ENCODE data around the gene GATA1.

GRCh38 chrX:48826135-48826875 is 39.9 kb downstream of the GATA1 start, which contains the start of gene ERAS:
- TF ChIP-seq EZH2phosphoT487 (IDR thresholded peaks at IDR 0.05; ENCODE audit: borderline replicate concordance) (no peak), ZFX (IDR thresholded peaks at IDR 0.05) (no peak), EZH2 (IDR thresholded peaks at IDR 0.05) (no peak), POLR2A (IDR thresholded peaks at IDR 0.05; ENCODE audit: borderline replicate concordance, extremely low read depth, insufficient read depth, insufficient read length) (no peak), CTCF (IDR thresholded peaks at IDR 0.05 in 2 of 3, conservative IDR thresholded peaks at IDR 0.05 in 1 of 3; ENCODE audit: borderline replicate concordance in 1 of 3, insufficient read depth in 1 of 3, low read depth in 2 of 3, low read length in 2 of 3) (no peak)
